Suprapubic skin (tissue), 3 donors: Measurements from ENCODE around the gene SFMBT1.

Experiments
- POLR2A ChIP-seq, 2 donors: fragments of 450-650 bp; IDR thresholded peaks; one replicate each; pipeline ENCODE4 v1.6.1; 2017; ENCODE audit warnings: antibody characterized with exemption in 2 of 2, mild to moderate bottlenecking in 2 of 2, moderate library complexity in 2 of 2
- TF ChIP-seq, protein P1 (sequence below), 2 donors: fragments of 200-600 bp in 1 of 2; fragments of 450-650 bp in 1 of 2; sonication (generic) in 1 of 2; IDR thresholded peaks; one replicate each; pipeline ENCODE4 v1.5.1; 2016 to 2019; ENCODE audit warnings: antibody characterized with exemption in 2 of 2, mild to moderate bottlenecking in 1 of 2, moderate library complexity in 1 of 2

DNA sequence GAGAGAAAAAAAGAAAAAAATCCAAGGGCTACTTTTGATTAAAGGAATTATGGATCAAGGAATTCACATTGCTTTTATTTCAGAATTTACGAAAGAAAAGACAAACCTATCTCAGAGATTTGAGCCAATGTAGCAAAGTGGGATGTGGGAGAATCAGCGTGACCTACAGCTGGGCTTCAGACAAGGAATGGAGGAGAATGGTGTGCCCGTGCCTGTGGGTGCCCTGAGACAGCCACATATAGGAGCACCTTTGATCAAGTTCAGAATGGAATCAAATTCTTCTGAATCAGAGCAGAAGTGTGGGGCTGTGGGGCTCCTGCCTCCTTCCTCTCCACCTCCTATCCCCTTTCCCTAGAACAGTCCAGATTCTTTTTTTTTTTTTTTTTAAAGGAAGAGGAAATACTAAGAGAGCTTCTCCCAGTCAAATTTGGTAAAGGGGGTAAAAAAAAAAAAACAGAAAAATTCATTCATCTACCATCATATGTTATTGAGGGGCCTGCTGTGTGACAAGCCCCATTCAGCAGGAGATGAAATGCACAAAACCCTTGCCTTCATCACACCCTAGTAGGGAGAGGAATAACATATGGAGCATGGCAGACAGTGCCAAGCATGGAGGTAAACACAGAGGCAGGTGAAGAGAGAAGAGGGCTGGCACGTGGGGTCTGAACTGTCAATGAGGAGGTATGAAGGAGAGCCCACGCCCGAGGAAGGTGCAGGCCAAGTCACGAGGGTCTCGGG lies 186.0 kb downstream of the SFMBT1 start:
- TF ChIP-seq, protein P1, sequence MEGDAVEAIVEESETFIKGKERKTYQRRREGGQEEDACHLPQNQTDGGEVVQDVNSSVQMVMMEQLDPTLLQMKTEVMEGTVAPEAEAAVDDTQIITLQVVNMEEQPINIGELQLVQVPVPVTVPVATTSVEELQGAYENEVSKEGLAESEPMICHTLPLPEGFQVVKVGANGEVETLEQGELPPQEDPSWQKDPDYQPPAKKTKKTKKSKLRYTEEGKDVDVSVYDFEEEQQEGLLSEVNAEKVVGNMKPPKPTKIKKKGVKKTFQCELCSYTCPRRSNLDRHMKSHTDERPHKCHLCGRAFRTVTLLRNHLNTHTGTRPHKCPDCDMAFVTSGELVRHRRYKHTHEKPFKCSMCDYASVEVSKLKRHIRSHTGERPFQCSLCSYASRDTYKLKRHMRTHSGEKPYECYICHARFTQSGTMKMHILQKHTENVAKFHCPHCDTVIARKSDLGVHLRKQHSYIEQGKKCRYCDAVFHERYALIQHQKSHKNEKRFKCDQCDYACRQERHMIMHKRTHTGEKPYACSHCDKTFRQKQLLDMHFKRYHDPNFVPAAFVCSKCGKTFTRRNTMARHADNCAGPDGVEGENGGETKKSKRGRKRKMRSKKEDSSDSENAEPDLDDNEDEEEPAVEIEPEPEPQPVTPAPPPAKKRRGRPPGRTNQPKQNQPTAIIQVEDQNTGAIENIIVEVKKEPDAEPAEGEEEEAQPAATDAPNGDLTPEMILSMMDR (IDR thresholded peaks at IDR 0.05): no peak
- TF ChIP-seq POLR2A (IDR thresholded peaks at IDR 0.05): no peak
